HG03521 (cell line): ENCODE results near the gene DEPDC4.

Source experiments
- ATAC-seq: cut with Tn5 transposase; IDR thresholded peaks from one replicate; pipeline ENCODE4 v1.9.1; 2021; ENCODE audit warnings: mild to moderate bottlenecking, moderate library complexity; ENCODE audit not compliant: unreplicated experiment

DEPDC4 gene

DNA sequence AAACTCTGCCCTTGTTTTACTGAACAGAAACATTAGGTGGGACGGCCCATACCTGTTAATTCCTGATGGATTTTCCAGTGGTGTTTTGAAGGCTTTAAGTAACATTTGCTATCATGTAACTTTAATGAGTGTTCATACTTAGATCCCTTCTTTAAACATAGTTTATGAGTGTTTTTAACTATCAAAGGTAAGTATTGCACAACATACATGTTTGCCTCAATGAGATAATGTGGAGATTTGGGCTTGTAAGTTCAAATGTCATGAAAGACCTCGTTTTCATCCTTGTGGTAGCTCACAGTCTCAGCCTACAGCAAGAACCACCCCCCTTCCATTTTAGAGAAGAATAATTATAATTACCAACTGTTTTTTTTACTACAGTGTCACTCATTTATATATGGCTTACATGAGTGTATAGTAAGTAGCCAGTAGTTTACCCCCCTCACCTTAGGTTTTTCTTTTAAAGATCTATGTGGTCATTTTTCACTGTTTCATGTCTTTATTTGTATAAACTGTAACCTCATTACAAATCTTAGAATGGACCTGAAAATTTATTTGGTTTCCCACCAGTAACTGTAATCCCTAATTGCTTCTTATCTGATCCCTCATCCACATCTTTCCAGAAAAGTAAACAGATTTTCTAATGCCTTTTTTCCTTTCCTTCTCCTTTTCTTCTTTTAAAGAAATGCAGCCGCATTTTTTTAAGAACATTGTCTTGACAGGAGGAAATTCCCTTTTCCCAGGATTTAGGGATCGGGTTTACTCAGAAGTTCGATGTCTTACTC, 47.4 kb downstream of the DEPDC4 start:
- no peak for ATAC-seq

GRCh38 chr12:100216337-100216736, 50.5 kb downstream of the DEPDC4 start:
- ATAC-seq: no peak

DNA sequence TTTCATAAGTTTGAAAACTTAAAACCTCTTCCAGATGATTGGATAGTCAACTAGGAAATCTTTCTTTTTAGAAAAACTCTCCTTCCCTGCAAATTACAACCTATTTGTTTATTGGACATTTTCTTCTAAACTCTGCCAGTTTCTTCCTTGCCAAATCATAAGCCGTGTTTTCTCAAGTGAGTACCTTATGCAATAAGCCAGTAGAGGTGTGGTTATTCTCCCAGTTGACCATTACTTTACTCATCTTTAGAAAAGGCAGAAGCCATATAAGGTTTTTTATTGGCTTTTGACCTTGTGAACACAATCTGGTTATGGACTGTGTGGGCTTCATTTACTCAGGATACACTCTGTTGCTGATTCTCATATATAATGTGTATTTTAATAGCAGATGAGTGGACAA, 51.7 kb downstream of the DEPDC4 start:
- ATAC-seq: no peak

- no peak for ATAC-seq
These were observed 52.4 kb downstream of the DEPDC4 start for GRCh38 chr12:100214518-100214917.

DNA sequence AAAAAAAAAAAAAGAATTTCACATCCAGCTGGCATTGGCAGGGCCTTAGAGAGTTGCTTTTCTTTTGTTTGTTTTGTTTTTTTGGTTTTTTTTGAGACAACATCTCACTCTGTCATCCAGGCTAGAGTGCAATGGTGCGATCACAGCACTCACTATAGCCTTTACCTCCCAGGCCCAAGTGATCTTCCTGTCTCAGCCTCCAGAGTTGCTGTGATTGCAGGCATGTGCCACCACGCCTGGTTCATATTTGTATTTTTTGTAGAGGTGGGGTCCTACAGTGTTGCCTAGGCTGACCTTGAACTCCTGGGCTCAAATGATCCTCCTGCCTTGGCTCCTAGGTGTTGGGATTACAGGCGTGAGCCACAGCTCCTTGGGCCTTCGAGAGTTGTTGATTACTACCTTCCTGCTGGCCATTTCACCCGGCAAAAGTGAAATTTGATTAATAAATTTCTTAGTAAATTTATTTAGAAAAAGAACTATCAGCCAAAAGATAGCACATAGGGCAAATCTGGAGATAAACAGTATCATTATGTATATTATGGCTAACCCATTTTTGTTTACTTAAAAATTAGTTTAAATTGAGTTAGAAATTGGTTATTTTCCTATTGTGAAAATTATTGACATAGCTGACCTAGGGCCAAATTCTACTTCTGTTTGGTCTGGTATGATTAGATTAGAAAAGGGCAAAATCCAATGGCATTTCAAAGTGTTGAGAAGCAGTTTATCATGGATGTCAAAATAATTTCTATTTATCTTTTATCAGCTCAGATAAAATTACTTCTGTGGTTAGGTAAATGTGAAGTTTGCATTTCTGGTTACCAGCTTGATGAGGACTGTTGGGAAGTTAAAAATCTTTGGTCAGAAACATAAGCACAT, 53.6 kb downstream of the DEPDC4 start:
- no peak for ATAC-seq

GRCh38 chr12:100211698-100212097, 55.2 kb downstream of the DEPDC4 start:
- ATAC-seq: no peak

DNA sequence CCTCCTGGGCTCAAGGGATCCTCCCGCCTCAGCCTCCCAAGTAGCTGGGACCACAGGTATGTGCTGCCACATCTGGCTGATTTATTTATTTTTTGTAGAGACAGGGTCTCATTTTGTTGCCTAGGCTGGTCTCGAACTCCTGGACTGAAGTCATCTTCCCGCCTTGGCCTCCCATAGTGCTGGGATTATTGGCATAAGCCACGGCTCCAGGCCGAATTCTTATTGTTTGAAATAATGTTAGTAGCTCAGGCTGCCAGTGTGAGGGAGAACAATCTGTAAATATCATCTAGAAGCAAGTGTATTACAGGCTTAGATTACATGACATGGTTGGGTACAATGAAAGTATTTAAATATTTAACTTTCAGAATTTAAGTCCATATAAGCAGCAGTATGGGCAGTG, 58.0 kb downstream of the DEPDC4 start:
- no peak for ATAC-seq

DNA sequence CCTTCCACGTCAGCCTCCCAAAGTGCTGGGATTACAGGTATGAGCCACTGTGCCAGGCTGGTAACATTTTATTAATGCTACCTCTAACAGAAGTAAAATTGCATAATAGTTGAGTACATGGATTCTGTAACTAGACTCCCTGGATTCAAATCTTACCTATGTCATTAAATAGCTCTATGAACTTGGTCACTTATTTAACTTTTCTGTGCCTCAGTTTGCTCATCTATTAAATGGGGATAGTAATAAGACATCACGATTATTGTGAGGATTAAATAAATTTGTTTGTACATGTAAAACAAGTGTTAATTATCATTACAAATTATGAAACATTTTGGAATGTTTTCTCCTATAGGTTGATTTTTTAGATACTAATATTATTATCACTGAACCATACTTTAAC, 59.6 kb downstream of the DEPDC4 start:
- no peak for ATAC-seq

DNA sequence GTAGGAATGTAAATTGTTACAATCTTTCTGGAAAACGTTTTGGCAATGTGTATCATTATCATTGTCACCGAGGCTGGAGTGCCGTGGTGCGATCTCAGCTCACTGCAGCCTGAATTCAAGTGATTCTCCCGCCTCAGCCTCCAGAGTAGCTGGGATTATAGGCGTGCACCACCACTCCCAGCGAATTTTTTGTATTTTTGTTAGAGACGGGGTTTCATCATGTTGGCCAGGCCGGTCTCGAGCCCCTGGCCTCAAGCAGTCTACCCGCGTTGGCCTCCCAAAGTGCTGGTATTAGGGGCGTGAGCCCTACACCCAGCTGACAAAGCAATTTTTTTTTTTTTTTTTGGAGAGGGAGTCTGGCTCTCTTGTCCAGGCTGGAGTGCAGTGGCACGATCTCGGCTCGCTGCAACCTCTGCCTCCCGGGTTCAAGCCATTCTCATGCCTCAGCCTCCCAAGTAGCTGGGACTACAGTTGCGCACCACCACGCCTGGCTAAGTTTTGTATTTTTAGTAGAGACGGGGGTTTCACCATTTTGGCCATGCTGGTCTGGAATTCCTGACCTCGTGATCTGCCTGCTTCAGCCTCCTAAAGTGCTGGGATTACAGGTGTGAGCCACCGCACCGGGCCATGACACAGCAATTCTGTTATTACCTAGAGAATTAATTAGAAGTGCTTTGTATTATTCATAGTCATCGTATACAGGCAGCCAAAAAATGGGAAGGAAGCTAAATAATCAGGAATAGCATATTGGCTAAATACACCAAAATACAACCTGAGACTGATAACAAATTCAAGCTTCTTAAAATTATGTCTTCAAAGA, 65.1 kb downstream of the DEPDC4 start:
- no peak for ATAC-seq

DNA sequence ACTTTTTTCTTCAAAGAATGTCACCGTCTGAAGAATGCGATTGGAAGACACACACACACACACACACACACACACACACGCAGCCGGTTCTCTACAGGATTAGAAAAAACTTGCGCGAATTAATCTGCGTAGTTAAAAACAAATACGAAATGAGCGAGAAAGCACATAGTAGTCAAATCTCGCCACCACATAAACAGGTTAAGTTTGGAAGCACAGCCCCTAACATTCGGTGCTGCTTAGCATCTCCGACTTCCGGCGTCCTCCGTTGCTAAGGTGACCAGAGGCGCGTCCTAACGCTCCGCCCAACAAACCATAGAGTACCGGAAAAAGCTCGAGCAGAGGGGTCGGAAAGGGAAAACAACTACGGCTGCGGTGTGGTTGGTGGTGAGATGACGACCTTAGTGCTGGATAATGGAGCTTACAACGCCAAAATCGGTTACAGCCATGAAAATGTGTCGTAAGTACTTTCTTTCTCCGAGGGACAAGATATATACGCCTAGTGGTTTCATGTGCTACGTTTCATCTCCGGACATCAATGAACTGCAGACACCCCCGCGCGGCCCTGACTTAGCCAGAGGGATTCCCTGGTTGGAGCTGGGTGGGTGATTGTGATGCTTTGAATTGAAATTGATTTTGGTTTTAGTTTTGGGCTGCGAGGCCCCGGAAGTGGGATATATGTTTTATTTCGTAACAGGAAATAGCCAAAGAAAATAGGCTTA, 66.3 kb downstream of the DEPDC4 start, which contains the start of gene ACTR6:
ACTR6 (plus strand) TSS at position 353 of the 719 bp plus-strand sequence; CDS start at position 390, 37 bp downstream.
- ATAC-seq: peak; percentile 88

GRCh38 chr12:100199347-100200149, 67.3 kb downstream of the DEPDC4 start:
- ATAC-seq: peak; percentile 66

DNA sequence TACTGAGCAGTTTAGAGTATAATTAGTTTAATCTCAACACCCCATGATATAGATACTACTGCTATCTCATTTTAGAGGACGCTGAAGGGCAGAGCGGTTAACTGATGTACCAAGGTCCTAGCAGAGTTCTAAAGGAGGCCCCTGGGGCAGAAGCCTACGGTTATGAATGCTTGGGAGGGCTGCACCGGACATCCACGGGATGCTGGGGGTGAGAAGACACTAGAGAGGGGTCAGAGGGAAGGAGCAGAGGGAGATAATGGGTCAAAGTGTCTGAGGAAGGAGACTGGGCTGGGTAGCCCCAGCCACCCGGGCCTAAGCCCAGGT, 67.9 kb downstream of the DEPDC4 start:
- peak; percentile 1 for ATAC-seq

- ATAC-seq: no peak
These were observed 69.4 kb downstream of the DEPDC4 start for GRCh38 chr12:100197486-100197885.

DNA sequence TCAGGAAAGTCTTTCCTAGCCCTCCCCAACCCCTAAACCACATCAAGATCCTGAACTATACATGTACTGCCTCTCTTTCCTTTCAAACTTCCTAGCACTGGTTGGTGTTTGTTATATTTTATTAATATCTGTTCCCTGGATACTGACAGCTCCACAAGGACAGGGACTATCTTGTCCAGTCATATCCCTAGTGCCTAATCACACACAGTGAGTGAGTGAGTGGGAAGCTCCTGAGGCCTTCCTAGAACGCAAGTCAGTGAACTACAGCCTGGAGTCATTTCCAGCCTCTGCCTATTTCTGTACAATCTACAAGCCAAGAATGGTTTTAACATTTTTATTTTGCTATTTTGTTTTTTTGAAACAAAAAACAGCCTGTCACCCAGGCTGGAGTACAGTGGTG, 73.8 kb downstream of the DEPDC4 start:
- no peak for ATAC-seq
